Erythroblast (primary cell): ENCODE measurements around the gene CXCL10.

Source experiments
- DNase-seq, 2 experiments: peaks; one replicate each; lab custom pipeline; 2025; lab: John Stamatoyannopoulos, UW
- GATA1 ChIP-seq: IDR thresholded peaks from 2 replicates; pipeline ENCODE4 v1.6.1; 2011; ENCODE audit warnings: low read depth, mild to moderate bottlenecking, control low read depth, low read length, moderate library complexity
- POLR2A ChIP-seq: IDR thresholded peaks from 2 replicates; pipeline ENCODE4 v1.6.1; 2011; ENCODE audit warnings: mild to moderate bottlenecking, low read length

Gene CXCL10

GRCh38 chr4:75980576-75980975 is 42.7 kb downstream of the CXCL10 start:
- no peak for DNase-seq
- no peak for TF ChIP-seq GATA1
- no peak for TF ChIP-seq POLR2A

- no peak for TF ChIP-seq GATA1
- TF ChIP-seq POLR2A: no peak
- DNase-seq: no peak
These were observed 47.1 kb downstream of the CXCL10 start for GRCh38 chr4:75976177-75976576.

- TF ChIP-seq POLR2A: no peak
- TF ChIP-seq GATA1: no peak
- DNase-seq: no peak
These were observed 49.5 kb downstream of the CXCL10 start for GRCh38 chr4:75973766-75974165.
